DMS 273 treated with DMSO at 0.1 percent for 48 hours (cell line): ENCODE data around the gene FKBP14.
"Not testable (repeated sequence)": the region's sequence is repeated elsewhere in the genome, so short reads cannot be mapped to it uniquely, and the experiment has no call there.

Experiments
- DNase-seq: peaks from one replicate; lab custom pipeline; 2025; lab: John Stamatoyannopoulos, UW

FKBP14 gene

GRCh38 chr7:29990931-29991330 lies 35.6 kb downstream of the FKBP14 start:
- DNase-seq: no peak

DNA sequence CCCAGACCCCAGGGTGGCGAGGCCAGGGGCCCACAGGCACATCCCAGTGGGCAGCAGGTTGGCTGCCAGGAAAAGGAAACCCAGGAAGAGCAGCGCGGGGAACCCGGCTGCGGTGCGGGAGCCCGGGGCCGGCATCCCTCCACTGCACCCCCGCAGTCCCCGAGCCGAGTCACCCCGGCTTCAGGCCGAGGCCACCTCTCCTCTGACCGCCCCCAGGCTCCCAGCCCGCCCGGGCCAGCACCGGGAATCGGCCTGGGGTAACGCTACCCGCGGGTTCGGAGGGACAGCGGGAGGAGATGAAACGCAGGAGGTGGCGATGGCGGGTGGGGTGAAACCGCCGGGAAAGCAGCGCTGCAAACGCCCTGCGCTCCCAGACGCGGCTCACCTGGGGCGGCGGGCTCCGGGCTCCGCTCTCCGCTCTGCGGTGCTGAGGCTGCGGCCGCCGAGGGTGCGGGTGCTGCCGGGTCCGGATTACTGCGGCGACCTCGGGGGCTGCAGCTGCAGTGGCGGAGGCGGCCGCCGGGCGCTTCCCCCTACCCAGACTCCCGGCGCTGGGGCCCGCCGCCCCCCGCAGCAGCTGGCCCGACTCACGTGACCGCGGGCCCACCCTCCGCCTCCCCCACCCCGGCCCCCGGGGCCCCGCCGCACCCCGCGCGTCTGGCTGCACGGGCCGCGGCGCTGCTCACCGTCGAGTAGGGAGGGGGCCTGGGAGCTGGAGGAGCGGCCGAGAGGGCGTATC lies 37.1 kb downstream of the FKBP14 start, which contains the start of gene SCRN1:
TSS of gene SCRN1 (minus strand) at position 545 of the 739 bp plus-strand sequence. CDS start 20,734 bp downstream, outside the sequence.
- no peak for DNase-seq

DNA sequence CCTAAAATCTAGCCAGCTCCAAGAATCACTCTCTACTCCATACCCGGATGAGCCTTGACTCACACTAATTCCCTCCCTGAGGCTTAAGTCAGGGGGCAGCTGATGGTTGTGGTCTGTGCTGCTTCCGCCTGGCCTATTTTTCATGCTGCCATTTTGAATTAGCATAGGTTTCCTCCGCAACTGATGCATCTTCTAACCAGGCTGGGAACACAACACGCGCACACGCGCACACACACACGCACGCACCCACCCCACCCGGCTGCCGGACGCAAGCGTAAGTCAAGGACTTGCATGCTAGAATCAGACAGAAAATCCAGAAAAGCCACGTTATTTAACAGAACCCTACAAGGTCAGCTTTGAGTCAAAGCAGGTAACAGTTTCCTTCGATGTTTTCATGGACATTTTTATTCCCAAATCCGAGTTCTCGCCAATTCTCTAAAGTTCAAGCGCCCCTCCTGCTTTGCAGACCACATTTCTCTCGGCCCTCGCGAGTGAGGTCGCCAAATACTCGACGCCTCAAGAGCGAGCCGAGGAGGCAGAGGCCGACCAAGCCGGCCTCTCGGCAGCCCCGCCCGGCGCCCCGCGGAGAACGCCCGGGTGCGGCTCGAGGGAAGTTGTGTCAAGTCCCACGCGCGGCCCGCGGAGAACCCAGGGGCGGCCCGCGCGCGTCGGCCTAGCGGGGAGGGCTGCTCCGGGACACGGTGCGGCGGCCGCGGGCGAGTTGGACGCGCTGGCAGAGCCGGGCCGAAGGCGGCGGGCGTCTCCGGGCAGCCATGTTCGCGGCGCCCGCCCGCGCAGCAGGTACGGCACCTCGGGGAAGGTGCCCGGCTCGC lies 37.9 kb downstream of the FKBP14 start:
- no peak for DNase-seq

GRCh38 chr7:29987811-29988317 lies 38.6 kb downstream of the FKBP14 start:
- DNase-seq: peak; percentile 58

DNA sequence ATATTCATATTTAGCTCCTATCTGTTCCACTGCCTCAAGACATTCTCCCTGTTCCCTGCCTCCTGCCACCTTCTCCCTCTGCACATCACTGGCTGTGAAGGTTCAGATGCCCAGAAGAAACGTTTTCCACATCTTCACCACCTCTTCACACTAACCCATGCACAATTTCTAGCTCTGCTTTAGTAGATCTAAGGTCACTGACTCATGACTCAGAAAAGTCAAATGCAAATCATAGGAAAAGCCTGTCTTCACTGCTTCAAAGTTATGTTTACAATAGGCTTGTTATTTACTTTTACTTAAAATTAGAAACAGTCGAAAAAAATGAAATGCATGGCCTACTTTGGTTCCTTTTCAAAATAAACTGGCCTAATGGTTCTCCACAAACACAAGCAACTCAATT lies 39.4 kb downstream of the FKBP14 start:
- DNase-seq: no peak

DNA sequence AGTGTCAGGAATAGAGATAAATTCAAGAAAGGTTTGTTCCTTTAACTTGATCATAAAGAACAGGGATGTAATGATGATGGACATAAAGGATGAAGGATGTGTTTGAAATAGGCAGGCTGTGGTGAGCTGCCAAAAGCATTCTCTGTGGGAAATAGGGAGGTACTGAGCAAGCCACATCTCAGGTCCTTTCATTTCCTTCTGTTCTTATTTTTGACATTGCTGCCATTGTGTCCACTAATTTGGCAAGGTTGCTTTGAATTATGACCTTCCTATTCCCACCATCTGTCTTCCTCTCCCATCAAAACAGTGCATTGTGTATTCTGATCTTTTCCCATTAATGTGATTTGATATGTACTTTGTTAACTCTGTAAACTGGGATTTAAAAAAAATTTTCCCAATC lies 46.4 kb downstream of the FKBP14 start:
- no peak for DNase-seq

GRCh38 chr7:29977886-29978651 lies 48.4 kb downstream of the FKBP14 start:
- no peak for DNase-seq

DNA sequence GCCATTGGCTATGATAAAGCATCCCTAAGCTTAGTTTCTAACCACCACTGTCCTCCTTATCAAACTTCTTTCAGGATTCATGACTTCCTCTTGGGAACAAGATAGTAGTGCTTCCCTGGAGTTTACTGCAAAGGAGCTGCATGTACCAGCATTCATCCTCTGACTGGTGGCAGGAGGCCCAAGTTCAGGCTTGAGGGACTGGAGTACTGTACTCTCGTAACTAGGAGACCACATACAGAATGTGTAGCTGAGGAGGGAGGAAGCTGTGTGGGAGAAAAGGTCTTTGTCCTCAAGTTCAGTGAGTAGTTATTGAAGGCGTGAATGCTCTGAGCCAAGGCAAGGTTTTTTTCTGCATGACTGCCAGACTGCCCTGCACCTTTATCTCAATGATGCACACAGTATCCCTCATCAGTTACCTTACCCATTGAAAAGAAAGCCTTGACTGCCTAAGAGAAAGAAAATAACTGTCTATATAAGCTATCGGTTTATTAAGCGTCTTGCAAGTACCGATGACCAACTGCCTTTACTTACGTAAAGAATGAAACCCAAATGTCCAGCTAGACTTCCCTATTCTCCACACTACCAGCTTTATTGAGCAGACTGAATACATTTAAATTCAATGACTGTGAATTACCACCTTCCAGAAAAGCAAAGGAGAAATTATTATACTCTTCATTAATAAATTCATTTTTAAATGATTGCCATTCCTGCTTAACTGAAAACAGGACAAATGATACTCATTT lies 49.7 kb downstream of the FKBP14 start:
- no peak for DNase-seq

GRCh38 chr7:29976266-29976665 lies 50.2 kb downstream of the FKBP14 start:
- DNase-seq: no peak

- DNase-seq: no peak
Measured at GRCh38 chr7:29975561-29975960, 50.9 kb downstream of the FKBP14 start.

- DNase-seq: no peak
Measured at GRCh38 chr7:29974286-29974685, 52.2 kb downstream of the FKBP14 start.

- no peak for DNase-seq
Measured at GRCh38 chr7:29972315-29972669, 54.2 kb downstream of the FKBP14 start.

DNA sequence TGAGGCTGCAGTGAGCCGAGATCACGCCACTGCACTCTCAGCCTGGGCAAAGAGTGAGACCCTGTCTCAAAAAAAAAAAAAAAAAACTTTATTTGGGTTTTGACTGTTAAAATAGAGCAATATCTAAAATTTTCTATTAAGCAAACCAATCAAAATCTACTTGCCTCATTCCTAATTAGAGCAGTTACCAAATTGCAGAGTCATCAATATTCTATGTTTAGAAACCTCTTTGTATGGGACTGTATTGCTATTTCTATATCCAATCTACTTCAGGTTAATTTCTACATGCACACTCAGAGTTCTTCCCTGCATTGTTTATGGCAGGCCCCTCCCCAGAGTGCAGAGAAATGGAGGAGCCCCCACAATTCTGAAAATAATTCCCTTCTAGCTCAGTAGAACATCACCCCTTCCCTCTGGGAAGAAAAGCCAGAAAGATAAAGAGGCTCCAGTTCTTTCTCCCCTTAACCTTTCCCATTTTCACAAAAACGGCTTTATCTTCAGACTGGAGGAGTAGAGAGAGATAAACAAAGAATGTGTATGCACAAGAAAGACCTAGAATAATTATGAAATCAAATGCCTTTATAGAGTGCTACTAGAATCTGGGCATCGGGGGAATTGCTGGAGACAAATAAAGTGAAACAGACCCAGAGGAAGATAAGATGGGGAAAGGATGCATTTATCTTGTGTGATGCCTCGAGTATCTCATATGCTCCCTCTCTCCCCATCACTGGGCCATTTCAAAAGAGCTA lies 54.8 kb downstream of the FKBP14 start:
- DNase-seq: no peak

DNA sequence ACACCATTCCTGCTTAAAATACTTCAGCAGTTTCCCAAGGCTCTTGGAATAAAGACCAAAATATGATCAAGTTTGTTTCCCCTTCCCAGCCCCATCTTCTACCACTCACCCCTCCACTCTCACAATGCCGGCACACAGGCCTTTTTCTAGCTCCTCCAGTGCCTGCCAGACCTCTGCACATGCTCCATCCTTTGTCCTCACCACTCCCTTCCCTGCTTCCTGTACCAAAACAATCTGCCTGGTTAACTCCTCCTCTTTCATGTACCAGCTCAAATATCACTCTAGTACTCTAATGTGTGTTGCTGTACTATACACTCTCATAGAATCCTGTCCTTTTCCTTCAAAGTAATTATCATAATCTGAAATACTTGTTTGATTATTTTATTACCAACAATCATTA lies 56.3 kb downstream of the FKBP14 start:
- DNase-seq: no peak

DNA sequence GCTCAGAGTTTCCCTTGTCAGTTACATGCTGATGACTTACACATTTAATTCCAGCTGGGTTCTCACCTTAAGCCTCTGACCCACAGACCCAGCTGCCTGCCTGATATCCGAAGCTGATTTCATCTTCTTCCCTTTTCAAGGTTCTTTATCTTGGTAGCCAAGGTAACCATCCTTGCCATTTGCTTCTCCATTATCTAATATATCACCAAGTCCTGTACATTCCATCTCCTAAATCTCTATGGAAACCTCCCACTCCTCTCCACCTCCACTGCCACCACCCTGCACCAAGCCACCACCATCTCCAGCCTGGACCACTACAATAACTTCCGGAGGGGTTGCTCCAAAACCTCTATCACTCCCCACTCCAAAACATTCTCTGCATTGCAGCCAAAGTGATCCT lies 56.8 kb downstream of the FKBP14 start:
- no peak for DNase-seq

- no peak for DNase-seq
Measured at GRCh38 chr7:29968683-29969395, 57.7 kb downstream of the FKBP14 start.

DNA sequence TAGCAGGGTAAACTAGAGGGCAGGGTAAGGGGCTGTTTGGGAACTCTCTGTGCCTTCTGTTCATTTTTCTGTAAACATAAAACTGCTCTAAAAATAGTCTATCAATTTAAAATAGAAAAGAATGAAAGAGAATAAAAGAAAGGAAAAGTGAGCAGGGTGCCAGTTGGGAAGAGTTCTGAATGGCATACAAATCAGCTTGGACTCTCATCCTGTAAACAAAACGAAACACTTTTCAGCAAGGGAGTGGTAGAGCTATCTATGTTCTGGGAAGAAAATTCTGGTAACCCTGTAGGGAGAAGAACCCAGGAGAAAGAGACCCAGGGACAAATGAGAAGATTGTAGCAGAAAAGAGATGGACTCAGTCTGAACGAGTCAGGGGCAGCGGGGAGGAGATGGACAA lies 61.5 kb downstream of the FKBP14 start:
- no peak for DNase-seq

DNA sequence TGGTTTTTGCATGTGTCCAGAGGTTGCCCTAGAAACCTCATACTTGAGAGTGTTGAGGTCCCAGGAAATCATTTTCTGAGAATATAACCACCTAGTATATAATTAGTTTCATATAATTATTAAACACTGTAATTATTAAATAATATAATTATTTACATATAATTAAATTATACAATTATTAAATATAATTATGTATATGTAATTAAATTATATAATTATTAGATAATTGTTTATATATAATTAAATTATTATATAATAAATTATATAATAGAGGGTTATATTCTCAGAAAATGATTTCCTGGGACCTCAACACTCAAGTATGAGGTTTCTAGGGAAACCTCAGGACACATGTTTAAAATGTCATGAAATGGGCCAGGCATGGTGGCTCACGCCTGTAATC lies 64.5 kb downstream of the FKBP14 start:
- no peak for DNase-seq

DNA sequence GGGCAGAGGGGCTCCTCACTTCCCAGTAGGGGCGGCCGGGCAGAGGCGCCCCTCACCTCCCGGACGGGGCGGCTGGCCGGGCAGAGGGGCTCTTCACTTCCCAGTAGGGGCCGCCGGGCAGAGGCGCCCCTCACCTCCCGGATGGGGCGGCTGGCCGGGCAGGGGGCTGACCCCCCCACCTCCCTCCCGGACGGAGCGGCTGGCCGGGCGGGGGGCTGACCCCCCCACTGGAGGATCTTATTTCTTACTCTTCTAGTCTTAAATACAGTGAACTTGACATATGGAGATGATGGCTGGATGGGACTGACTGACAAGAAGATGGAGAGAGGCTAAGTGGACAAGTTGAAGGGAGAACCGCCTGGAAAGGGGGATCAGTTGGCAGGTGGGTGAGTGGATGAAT lies 64.9 kb downstream of the FKBP14 start:
- DNase-seq: not testable (repeated sequence)
